HG03139 (cell line): ENCODE measurements around the gene RPS25.
"Not testable (repeated sequence)": the region's sequence is repeated elsewhere in the genome, so short reads cannot be mapped to it uniquely, and the experiment has no call there.

Experiments
- ATAC-seq: cut with Tn5 transposase; IDR thresholded peaks from one replicate; pipeline ENCODE4 v1.9.1; 2021; ENCODE audit not compliant: unreplicated experiment

Gene RPS25

GRCh38 chr11:119016216-119017009, 1.7 kb downstream of the RPS25 start:
- no peak for ATAC-seq

DNA sequence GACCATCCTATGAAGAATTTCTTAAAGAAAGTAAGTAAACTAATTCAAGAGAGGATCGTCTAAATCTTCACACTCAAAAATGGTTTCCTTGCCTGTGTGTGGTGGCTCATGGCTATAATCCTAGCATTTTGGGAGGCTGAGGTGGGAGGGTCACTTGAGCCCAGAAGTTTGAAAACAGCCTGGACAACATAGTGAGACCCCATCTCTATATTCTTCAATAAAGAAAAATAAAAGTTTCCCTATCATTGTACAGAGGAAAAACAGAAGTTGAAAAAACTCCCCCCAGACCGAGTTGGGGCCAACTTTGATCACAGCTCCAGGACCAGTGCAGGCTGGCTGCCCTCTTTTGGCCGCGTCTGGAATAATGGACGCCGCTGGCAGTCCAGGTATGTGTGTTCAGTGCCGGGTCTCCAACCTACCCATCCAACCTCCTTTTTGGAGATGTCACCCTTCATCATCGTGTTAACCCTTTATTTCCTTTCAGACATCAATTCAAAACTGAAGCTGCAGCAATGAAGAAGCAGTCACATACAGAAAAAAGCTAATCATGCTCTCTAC, 3.0 kb downstream of the RPS25 start:
- no peak for ATAC-seq

GRCh38 chr11:119014209-119014924, 3.8 kb downstream of the RPS25 start:
- ATAC-seq: no peak

- no peak for ATAC-seq
Measured at GRCh38 chr11:119012629-119013170, 5.4 kb downstream of the RPS25 start.

- no peak for ATAC-seq
Measured at GRCh38 chr11:119011476-119012053, 6.6 kb downstream of the RPS25 start.

- no peak for ATAC-seq
Measured at GRCh38 chr11:119006656-119007055, 11.5 kb downstream of the RPS25 start.

GRCh38 chr11:119000906-119001305, 17.2 kb downstream of the RPS25 start:
- ATAC-seq: no peak

DNA sequence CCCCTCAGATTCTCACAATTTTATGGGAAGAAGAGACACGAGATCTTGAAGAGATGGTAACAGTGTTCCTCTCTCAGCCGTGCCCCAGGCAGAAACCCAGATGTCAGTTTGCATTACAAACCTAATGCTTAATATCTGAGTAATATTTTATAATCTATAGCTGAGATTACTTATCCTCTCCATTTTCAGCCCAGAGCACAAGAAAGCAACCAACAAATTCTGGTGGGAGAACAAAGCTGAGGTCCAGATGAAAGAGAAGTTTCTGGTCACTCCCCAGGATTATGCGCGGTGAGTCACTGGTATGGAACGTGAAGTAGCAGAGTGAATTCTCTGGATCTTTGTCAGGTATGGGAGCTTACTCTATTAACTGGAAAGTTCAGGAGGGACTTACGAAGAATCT, 19.3 kb downstream of the RPS25 start:
- no peak for ATAC-seq

GRCh38 chr11:118998388-118998717, 19.8 kb downstream of the RPS25 start:
- ATAC-seq: no peak

DNA sequence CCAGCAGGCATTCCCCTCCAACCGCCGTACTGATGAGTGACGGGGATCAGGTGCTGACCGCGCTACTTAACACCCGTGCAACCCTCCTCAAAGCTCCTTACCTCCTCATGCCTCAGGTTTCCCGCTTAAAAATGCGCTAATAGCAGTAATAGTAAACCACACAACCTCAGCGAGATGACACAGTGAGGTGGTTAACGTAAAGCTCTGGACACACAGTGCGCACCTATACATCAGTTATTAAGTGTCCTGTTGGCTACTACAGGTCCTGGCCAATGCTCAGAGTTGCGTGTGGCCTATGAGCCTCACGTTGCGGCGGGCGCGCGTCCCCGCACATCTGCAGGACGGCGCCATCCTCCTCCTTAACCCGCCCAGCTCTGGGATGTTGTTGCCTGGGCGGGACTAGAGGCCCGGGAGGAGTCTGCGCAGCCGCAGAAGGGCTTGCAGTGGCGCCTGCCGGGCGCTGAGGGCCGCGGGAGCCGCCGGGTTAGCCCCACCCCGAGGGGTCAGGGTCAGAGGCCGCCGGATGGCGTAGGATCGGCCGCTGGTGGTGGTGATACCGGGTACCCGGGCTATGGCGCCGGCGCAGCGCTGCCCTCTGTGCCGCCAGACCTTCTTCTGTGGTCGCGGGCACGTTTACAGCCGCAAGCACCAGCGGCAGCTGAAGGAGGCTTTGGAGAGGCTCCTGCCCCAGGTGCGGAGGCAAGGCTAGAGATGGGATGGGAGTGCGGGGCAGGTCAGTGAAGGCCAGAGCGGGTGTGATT, 20.3 kb downstream of the RPS25 start, which contains the start of gene CENATAC:
Gene CENATAC (plus strand): TSS at position 512 of the 761 bp plus-strand sequence. CDS start 60 bp downstream, at position 572.
- peak; percentile 83 for ATAC-seq

DNA sequence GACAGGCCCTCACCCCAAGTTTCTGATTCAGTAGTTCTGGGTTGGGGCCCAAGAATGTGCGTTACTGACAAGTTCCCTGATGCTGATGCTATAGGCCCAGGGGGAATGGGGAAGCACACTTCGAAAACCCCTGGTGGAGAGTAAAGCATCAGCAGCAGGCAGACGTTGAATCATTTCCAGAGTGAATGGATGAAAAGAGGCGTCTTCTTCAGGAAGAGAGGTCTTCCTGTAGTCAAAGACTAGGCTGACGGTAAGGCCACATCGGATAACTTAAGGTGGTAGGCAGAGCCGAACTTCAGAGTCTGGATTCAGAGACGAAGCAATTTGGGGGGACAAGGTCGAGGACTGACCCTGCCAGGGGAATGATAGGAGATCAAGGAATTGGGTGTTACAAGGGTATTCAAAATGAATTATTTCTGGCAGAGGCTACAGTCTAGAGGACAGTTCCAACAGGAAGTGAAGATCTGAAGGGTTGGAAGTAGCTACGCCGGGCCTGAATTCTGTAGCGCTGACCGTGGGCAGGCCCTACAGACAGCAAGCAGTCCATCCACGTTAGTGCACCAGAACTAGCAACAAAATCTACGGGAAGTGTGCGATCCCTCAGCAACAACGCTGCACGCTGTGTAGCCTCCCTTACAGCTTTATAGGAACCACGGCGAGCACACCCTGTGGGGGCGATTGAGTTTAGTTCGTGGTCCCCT, 21.1 kb downstream of the RPS25 start:
- no peak for ATAC-seq

DNA sequence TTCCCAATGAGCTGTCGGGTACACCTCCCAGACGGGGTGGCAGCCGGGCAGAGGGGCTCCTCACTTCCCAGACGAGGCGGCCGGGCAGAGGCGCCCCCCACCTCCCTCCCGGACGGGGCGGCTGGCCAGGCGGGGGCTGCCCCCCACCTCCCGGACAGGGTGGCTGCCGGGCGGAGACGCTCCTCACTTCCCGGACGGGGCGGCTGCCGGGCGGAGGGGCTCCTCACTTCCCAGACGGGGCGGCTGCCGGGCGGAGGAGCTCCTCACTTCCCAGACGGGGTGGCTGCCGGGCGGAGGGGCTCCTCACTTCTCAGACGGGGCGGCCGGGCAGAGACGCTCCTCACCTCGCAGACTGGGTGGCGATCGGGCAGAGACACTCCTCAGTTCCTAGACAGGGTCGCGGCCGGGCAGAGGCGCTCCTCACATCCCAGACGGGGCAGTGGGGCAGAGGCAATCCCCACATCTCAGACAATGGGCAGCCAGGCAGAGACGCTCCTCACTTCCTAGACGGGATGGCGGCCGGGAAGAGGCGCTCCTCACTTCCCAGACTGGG, 26.6 kb downstream of the RPS25 start:
- ATAC-seq: not testable (repeated sequence)

DNA sequence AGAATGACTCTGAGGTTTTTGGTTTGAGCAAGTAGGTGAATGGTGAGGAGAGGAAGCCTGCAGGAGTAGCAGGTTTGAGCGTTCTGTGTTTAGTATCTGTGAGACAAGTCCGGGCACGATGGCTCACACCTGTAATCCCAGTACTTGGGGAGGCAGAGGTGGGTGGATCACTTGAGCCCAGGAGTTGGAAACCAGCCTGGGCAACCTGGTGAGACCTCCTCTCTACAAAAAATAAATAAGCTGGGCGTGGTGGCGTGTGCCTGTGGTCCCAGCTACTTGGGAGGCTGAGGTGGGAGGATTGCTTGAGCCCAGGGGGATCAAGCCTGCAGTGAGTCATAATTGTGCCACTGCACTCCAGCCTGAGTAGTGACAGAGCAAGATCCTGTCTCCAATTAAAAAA, 29.9 kb downstream of the RPS25 start:
- ATAC-seq: no peak

DNA sequence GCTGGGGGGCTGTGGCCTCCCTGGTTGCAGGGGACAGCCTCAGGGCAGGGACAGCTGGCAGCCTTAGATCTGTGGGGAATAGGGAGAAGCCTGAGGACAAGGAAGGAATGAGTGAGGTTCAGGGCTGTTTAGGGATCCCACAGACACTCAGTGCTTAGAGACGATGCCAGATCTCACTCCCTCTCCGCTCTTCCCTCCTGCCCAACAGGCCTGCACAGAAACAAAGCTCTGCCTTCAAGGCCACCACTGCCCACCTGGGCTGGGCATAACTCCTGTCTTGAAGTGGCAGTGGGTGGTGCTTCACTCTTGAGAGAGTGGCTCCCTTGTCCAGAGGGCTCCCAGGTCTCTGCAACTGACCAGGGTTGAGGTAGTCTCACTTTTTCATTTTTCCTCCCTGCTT, 33.3 kb downstream of the RPS25 start:
- ATAC-seq: no peak

GRCh38 chr11:118984337-118984736, 33.8 kb downstream of the RPS25 start:
- ATAC-seq: not testable (repeated sequence)

DNA sequence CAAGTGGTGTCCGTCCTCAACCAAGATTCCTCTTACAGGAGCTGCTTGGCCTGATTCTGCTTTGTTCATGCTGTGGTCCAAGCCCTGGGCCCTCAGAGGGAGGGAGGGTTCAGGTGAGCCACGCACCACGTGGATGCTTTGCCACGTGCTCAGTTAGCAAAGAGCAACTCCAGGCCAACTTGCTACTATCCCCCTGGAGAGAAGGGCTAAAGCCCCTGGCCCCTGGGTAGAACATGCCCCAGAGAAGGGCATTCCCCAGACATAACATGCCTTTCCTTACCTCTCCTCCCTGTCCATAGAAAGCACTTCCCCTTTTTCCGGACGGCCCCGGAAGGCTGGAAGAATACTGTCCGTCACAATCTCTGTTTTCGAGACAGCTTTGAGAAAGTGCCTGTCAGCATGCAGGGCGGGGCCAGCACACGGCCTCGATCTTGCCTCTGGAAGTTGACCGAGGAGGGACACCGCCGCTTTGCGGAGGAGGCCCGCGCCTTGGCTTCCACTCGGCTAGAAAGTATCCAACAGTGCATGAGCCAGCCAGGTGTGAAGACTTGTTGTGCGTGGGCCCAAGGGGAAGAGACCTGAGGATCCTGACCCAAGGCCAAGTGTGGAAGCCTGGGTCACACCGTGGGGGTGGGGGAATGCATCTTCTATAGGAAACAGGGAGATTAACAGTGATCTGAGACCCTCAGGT, 37.8 kb downstream of the RPS25 start:
- ATAC-seq: no peak

DNA sequence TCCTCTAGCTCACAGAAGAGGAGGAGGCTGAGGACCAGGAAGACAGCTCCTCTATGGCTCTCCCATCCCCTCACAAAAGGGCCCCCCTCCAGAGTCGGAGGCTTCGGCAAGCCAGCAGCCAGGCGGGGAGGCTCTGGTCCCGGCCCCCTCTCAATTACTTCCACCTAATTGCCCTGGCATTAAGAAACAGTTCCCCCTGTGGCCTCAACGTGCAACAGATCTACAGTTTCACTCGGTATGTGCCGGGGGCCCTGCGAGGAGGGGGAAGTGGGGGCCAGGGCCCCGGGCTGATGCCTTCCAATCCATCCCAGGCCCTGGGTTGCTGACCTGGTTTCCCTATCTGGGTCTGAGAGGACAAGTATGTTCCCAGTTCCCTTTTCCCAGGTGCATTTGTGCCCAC, 38.7 kb downstream of the RPS25 start:
- no peak for ATAC-seq

DNA sequence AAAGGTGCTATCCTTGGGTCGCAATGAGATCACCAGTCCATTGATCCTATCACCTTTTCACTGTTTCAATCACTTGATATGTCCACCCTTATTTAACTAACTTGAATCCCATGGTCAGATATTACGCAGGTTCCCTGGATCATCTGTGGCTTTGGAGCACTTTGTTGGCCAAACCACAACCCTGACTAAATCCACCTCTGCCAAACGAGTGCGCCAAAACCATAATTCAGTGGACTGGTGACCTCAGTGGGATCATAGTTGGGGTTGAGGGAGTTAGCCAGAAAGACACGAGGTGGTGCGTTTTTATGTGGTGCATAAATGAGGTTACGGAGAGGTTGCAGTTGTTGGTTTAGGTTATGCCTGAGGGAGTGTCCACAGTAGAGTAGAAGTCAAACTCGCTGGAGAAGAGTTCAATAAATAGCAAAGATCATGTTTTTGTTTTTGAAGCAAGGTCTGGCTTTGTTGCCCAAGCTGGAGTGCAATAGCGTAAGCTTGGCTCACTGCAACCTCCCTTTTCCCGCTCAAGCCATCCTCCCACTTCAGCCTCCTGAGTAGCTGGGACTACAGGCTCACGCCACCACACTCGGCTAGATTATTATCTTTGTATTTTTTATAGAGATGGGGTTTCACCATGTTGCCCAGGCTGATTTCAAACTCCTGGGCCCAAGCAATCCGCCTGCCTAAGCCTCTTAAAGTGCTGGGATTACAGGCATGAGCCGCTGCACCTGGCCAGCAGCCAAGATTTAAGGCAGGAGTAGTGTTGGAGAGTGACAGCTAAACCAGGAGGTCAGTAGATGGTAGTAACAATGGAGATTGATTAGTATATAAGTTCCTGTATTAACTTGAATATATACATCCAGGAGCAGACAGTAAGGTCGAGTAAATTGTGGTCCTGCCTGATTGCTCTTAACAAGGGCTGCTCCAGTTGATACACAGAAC, 42.1 kb downstream of the RPS25 start:
- no peak for ATAC-seq
